Activated CD8-positive, alpha-beta memory T cell treated with anti-CD3 and anti-CD28 coated beads, Interleukin-2, amount 50 U/mL, for 1 hour (primary cell): ENCODE results near the gene KY.

Source experiments
- DNase-seq: peaks from one replicate; pipeline ENCODE4 v3.0.0-alpha.2; 2020; ENCODE audit errors: extremely low read depth

The KY gene

DNA sequence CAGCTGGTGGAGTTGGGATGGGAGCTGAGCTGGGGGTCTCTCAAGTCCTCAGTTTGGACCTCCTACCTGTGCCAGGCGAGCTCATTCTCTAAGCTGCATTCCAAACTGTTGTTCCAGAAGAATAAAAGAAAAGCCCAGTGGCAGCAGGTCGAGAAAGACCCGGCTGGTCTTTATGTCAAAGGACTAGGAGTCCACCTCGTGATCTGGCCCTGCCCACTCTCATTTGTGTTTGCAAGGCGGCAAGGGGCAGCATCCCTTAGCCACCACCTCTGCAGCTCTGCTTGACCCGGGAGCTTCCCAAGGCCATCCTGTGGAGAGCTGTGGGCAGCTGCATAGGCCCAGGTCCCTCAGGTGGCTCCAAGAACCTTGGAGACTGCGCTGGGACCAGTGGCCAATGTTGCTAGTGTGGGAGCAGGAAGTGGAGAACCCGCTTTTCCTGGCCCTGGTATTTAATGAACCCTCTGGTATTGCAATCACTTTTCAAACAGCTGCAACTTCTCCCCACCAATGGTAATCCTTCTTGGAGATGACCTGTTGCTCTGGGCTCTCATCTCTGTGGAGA, 30.9 kb downstream of the KY start:
- DNase-seq = no peak

DNA sequence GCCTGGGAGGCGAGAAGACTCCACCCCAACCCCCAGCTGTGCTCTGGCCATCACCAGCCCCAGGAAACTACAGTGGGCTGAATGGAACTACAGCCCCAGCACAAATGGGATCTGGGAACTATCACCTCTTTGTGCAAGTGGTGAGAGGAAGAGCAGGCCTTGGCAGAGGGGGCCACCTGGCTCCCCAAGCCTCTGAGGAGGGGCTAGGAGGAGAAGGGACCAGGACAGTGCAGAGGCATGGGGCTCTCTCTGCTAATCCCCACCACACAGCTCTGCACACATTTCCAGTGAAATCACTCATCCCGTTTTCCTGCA, 31.6 kb downstream of the KY start:
- DNase-seq = no peak

DNA sequence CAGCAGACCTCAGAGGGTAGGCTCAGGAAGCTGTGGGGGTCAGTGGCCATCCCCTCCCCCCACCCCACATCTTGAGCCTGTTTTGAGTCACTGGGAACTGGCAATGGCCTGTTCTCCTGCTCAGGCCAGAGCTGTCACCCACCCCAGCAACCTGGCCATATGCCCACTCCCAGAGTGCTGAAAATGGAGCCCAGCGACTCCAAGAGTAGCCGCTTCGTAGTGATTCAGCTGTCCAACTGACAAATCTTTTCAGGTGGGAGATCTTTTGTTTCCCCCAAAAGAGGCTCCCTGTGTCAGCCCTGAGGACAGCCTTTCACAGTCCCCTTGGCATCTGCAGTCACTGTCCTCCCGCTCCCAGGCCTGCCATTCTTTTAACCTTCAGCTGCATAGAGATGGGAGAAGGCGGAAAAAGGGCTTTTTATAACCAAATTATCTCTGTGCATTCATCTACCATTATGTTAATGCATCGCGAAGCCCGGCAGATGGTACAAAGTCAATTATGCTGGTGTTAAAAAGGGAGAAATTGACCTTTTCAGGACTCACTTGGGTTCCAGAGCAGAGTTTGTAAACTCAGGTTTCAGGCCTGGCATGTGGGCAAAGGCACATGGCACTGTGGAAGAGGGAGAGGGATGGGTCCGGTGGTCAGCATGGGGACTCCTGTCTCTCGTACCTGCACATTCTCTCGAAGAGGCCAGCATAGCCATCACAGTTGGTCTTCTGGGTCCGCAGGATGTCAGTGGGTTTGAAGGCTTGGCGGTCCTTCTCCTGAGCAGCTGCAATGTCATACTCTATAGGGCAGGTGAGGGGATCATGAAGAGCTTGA, 32.1 kb downstream of the KY start:
- DNase-seq = no peak

DNA sequence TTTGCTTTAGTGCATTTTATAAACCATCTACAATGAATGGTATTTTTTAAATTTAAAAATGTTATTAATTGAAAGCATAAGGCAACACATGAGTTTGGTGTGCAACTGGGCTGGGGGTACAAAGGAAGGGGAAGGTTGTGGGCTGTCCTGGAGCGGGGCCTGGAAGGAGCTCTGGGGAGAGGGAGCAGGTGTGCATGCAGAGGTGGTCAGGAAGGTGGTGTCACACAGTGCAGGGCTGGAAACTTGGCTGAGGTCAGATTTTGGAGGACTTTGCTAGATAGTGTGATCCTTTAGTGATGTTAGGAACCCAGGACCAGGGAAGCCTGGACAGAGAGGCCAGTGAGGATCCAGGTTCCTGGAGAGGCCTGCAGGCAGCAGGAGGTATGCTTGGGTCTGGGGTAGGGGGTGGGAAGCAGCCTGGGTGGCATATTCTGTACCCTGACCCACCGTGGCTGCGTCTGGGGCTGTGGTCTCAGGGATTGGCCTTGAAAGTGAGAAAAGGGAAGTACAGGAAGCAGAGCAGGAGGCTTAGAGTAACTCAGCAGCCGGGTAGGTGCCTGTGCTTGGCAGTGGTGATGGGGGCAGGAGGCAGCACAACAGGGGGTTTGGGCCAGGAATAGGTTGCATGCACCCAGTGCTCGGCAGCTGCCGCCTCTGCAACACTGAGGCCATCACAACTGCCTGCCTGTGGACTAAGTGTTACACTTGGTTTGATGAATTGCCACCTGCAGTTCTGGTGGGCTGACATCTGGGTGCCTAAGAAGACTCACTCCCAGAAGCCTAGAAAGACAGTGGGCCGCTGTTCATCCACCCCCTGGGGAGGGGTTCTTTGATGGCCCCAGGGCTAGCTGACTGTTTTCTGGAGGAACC, 33.0 kb downstream of the KY start:
- DNase-seq = no peak

DNA sequence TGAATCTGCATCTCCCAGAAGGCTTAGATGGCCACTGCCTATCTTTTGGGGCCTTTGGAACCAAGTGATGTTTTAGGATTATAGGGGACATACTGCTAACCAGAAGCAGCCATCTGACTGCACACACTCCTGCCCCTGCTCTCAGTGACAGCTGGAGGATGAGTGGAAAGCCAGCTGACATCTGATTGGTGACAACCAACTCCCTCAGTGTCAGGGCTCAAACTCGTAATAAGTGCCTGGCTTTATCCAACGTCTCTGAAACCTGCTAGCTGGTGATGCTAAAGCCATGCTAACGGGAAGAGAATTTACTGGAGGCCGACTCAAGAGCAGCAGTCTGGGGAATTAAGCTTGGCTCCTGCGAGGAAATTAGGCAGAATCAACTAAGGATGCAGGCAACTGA, 35.1 kb downstream of the KY start:
- DNase-seq = no peak

DNA sequence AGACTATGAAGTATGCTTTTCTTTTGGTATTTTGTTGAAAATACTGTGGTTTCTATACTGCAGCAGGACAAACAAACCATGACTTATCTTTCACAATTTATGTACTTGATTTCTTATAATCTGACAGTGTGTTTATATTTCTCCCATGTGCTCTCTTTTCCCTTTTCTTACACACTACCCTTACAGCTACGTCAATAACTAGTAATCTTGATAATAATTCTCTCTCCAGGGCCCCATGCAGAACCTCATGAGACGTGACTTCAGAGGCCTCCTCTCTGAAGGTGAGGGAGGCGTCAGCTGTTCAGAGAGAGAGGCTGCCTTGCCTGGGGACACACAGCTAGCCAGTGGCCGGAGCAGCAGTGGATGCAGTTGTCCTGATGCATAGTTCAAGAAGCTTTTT, 35.9 kb downstream of the KY start:
- DNase-seq = no peak

DNA sequence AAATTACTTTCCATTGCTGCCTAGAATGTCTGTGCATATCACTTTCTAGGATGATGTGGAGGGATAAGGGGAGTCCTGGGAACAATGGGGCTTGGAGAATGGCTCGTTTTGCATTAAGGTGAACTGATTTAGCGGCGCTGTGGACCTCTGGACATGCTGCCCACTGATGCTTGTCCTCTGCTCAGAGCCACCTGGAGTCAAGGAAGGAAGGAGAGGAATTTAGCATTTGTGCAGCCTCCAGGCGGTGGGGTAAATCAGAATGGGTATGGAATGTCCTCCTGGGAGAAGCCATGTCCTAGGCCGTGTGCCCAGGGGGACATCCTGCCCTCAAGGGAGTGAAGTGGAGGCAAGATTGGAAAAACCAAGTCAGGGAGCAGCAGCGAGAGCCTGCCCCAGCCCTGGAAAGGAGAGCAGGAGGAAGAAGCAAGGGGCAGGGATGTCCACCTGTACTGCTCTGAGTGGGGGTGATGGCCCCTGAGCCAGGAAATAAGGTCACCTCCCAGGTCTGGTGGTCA, 37.8 kb downstream of the KY start:
- DNase-seq = no peak

DNA sequence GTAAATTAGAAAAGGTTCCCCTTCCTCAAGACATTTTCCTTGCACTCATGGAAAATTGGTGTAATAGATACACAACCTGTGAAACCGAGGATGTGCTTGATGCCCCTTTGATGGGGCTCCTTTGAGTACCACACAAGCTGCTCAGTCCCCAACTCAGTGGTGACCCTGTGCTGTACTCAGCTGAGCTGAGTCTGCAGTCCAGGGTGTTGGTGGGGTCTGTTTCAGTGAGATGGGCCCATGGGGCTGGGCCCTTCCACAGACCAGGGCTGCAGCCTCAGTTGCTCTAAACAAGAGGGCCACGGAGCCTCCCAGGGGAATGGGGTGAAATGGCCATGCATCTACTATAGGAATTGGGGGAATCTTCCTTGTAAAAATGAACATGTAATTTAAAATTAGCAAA, 39.3 kb downstream of the KY start:
- DNase-seq = no peak

DNA sequence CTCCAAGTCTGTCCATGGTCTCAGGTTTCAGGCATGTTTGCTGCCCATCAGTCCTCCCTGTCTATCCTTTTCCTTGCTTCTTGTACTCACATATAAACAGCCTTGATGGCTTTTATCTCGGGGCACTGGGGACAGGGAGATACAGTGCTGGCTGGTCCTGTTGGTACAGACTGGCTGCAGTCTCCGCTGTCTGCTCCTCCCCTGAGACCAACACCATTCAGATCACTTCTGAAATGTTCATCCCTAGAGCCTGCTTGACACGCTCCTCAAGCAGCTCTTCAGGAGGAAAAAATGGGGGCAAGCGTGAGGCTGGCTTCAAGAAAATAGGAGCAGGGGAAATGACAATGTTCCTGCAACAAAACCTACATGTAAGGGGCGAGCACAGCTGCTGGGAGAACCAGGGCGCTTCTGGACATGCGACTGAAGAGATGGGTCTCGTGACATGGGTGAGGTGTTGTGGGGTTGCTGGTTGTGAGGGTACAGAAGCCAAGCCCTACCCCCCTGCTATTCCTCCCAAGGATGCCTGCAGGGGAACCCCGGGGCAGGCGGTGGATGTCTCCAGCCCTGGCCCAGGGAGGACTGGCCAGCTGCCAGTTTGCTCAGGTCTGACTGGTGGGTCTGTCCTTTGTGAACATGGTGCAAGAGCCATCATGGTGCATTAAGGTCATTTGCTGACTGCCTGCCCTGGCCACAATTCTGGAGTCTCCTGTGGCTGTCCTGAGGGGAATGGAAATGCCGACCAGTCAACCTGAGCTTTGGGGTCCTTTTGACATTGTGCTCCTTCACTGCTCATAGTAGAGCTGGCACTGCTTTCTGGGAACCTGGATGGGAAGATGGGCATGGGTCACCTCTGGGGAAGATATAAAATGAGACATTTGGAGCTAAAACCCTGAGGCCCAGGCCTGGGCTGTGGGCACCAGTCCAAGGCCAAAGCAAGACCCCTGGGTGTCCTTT, 40.1 kb downstream of the KY start:
- DNase-seq = no peak

DNA sequence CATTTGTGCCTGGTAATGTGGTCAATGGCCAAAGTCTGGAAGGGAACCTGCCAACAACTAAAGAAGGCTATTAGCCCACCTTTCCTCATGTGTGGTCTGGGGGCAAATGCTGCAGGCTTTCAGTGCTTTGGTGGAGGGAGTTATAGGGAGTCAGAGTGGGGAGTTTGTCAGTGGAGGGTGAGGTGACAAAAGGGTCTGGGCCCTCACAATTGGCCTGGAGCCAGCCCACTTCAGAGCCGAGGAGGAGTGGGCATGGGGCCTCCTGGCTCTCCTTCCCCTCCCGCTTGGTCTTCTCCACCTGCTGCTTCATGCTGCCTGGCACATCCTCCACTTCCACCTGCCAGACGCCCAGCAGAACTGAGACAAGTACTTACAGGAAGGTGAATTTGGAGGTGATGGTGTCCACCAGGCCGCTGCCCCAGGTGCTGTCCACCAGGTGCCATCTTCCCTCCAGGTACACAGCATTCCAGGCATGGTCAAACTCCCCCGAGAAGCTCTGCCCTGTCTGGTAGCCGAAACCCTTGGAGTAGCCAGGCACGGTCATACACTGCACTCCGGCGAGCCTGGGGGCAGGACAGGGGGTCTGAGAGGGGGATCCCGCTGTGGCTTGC, 40.9 kb downstream of the KY start:
- DNase-seq = no peak

DNA sequence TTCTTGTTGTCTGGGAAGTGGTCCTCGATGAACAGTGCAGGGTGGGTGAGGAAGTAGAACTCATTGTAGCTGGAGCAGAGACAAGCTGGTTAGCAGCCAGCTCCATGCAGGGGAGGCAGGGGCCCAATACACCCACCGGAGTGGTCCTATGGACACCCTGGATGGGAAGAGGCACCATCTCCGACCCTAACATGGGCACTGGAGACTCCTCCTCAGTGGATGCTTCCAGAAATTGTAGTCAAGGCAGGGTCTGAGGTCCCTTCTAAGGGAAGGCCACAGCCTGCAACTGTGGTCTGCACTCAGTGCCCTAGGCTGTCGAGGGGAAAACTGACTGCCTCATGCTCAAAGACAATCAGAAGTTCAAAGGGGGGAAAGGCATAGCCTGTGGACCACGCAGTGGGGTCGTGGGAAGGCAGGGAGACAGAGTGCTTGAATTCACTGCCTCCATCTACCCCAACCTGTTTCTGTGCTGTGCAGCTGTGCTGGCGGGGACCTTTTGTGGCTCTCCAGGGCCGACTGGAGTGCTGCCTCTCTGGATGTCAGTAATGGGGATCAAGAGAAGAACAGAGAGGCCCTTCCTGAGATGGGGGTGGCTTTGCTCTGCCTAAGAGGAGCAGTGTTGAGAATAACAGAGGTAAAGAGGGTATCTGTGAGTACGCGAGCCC, 41.9 kb downstream of the KY start:
- DNase-seq = no peak

DNA sequence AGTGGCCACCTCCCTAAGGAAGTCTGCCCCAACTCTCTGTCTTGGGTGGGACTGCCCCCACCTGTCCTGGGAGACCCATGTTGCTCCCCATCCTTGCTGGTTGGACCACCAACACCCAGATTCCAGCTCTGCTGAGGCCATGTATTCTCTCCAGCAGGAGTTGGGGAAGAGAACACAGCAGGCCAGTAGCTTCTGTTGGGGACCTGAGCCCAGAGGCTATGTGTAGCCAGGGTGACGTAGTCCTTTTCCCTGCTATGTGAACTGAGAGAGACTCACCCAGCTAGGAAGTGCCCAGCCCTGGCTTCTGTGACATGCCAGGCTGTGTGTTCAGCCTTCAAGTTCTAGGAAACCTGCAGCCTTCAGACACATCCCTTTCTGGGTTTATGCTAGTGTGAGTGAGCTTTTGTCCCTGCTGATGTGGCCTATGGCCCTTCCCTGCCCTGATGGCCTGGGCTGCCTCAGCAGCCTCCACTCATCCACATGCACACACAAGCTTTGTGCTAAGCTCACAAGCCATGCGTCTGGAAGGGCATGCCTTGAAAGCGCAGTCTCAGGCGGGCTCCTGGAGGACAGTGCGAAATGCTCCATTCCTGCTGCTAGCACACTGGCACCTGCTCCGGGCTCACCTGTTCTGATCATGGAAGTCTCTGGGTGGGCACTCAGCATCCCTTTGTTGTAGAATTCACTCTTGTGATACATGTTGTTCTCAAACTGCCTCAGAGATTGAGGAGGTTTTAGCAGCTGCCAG, 42.6 kb downstream of the KY start:
- no peak for DNase-seq

DNA sequence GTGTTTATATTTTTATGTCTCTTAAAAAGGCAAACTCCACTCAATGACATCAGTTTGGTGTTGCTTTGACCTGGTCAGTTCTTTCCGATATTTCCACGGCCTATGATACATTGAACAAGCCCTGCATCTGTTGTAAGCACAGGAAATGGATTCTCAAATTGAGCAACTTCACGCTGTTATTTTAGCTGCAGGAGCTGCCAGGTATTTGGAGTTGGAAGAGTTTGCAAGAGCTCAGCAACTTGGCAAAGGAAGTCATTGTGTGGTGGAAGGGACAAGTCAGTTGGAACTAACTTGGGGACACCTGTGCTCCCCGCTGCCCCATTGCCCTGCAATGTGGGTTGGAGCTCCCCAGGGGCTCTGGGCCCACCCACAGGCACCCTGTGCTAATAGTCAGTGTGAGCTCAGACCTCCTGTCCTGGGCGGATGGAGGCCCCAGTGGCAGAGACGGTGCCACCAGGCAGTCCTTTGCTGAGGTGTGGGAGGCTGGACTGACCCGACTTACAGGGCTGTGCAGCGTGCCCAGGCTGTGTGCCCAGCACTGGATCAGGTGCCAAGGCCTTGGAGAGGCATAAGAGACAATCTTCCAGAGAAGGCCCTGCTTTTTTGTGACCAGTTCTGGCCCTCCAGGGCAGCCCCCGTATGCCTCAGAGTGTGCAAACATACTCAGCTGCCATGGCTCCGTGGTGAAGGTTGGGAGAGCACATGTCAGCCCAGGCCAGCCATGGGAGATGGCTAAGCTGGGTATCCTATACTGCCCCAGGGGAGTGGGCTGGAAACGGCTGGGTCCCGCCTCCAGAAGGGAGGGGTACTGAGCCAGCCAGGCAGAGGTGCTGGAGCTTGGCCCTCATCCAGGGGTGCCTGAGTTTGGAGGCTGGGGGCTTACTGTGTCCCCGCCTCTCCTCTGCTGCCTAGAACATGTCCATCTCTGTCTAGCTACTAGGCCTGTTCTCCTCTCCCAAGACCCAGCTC, 43.5 kb downstream of the KY start:
- DNase-seq = no peak

DNA sequence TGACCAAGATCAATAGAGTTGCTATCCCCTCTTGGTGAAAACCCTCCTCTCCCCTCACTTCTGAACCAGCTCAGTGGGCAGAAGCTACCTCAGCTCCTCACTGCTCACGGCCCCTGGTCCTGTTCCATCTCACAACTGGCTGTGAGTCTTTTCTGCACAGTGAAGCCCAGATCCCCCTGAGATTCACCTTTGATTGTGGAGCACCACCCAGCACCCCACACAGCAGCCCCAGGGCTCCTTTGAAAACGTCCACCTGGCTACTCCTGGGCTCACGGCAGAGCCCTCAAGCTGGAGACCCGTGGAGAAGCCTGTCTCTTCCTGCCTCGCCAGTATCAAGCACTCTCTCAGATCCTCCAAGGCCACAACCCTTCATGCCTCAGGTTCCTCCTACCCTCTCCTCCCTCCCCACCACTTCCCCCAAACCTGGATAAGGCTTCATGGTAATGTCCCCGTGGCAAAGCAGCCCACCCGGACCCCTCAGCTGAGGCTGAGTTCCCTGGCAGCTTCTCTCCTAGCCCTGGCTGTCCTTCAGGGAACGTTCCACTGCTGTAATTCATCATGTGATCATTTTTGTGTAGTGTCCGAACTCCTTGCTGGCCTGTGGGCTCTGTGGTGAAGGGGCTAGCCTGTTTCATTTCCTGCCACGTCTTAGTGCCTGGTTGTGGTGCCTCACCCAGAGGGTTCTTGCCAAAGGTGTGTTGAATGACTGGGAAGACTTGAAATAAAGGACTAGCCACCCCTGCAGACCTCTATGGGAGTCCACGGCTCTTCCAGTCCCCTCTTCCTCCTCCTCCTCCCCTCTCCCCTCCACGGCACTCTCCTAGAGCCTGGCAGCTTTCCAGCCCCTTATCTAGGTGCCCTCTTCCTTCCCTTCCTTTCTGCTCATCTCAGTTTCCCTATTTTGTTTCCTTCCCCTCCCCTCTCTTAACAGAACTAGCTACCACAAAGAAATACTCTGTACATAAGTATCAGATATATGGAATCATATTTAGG, 44.5 kb downstream of the KY start:
- DNase-seq = no peak

DNA sequence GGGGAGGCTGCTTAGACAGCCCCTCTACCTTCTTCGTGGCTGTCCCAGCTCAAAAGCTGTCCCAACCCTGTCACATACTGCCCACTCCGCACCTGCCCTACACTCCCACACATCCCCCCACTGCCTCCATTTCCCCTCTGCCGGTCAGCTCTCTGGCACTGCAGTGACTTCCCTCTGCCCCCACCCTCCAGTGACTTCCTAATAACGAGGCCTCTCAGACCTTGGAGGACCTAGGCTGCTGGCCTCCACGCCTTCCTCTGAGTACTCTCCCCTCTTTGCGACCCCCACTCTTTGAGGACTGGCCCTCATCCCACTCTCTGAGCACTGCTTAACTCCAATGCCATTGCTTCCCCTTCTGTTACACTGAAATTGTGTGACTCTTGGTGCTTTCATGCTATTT, 45.3 kb downstream of the KY start:
- DNase-seq = no peak

DNA sequence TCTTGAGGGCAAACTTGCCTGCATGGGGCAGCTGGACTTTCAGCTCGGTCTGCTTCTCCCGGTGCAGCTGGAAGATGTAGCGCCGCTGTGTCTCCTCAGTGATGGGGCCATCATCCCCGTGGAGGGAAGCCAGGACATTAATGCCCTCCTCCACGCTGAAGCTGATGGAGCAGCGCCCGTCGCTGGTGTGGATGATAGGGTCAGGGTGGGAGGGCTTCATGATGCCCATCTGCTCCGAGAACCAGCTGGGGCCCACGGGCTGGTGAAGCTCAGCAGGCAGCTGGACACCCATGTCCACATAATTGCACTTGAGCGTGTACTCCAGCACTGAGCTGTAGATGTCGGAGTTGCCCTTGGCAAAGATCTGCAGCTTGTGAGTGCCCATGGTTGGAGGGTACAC, 46.9 kb downstream of the KY start:
- DNase-seq = no peak

DNA sequence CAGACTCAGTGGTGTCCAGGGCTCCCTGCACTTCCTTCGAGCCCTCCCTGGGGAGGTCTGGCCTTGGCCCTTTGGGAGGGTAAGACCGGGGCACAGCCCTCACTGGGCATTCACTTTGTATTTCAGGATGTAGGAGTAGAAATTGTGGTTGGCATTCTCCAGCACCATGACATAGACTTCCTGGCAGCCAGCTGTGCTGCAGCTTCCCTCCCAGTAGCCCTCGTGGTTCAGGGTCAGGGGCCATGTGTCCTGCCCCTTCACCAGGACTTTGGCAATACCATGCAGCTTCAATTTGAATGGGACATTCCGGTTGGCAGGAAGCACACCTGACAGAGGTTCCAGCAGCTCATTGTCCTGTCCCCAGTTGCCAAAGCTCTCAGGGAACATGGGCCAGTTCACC, 47.3 kb downstream of the KY start:
- no peak for DNase-seq

DNA sequence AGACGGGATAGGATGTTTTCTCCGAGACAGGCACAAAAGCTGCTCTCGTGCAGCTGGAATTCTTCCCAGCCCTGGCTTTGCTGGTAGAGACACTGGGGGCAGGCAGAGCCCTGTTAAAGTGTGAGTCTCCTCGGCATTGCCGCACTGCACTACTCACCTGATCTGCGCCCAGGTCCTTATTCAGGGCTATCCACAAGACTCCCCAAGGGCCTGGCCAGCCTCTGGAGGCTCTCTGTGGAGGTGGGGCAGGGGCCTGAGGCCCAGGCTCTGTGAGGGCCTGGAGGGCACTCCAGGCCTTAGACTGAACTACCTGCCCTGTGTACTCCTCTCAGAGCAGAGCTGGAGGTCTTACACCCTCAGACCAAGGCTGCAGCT, 48.4 kb downstream of the KY start:
- DNase-seq = no peak
